HepG2 (cell line): ENCODE results near the gene ABCC1. TPM values are rescaled to one million over a fixed set of nuclear protein-coding genes. Genes with fewer than 3 reads are reported as not detected.

ENCODE experiments used
- CCAR2 ChIP-seq: fragments of 200-400 bp; formaldehyde crosslinking; optimal IDR thresholded peaks from 2 replicates; pipeline ENCODE3; 2018; ENCODE audit warnings: low read depth, mild to moderate bottlenecking, low read length, moderate library complexity
- CEBPG ChIP-seq: IDR thresholded peaks from 2 replicates; pipeline ENCODE4 v1.6.1; 2016
- KLF16 ChIP-seq, 2 experiments: sonication (generic) in 1 of 2; formaldehyde crosslinking in 1 of 2; IDR thresholded peaks; 2 replicates each; pipeline versions ENCODE4 v1.6.1 to v1.8.0; 2016 to 2023; ENCODE audit warnings: missing genetic modification reagents in 2 of 2, missing compliant biosample characterization in 1 of 2
- NR2C2 ChIP-seq: sonication (generic); formaldehyde crosslinking; IDR thresholded peaks from 2 replicates; pipeline ENCODE4 v1.4.0; 2020; ENCODE audit warnings: missing genetic modification reagents, mild to moderate bottlenecking, moderate library complexity, borderline replicate concordance
- POLR2A ChIP-seq, 2 experiments: IDR thresholded peaks; 2 replicates each; pipeline ENCODE4 v1.6.1; 2011; ENCODE audit warnings: low read depth in 2 of 2, low read length in 2 of 2, mild to moderate bottlenecking in 1 of 2, moderate library complexity in 1 of 2; ENCODE audit not compliant: insufficient read depth in 1 of 2
- SAP130 ChIP-seq: IDR thresholded peaks from 2 replicates; pipeline ENCODE4 v1.6.1; 2016; ENCODE audit warnings: low read depth
- TFE3 ChIP-seq: IDR thresholded peaks from 2 replicates; pipeline ENCODE4 v1.6.1; 2016
- U2AF2 ChIP-seq: fragments of 200-400 bp; formaldehyde crosslinking; IDR thresholded peaks from 2 replicates; pipeline ENCODE4 v1.6.1; 2017; ENCODE audit warnings: low read depth, mild to moderate bottlenecking, low read length
- ZBTB25 ChIP-seq: IDR thresholded peaks from 2 replicates; pipeline ENCODE4 v1.6.1; 2018; ENCODE audit warnings: missing genetic modification reagents
- ZGPAT ChIP-seq: IDR thresholded peaks from 2 replicates; pipeline ENCODE4 v1.6.1; 2016; ENCODE audit warnings: mild to moderate bottlenecking
- ZNF124 ChIP-seq: sonication (generic); formaldehyde crosslinking; IDR thresholded peaks from 2 replicates; pipeline ENCODE4 v1.4.0; 2020; ENCODE audit warnings: missing genetic modification reagents
- ZNF224 ChIP-seq: sonication (generic); formaldehyde crosslinking; IDR thresholded peaks from 2 replicates; pipeline ENCODE4 v1.5.0; 2020; ENCODE audit warnings: mild to moderate bottlenecking, missing genetic modification reagents
- ZNF503 ChIP-seq: sonication (generic); formaldehyde crosslinking; IDR thresholded peaks from 2 replicates; pipeline ENCODE4 v1.4.0; 2020; ENCODE audit warnings: missing genetic modification reagents
- polyA plus RNA-seq, 8 experiments: library from polyadenylated mRNA; depleted of rRNA in 3 of 8; stranded (reverse) in 7 of 8; unstranded in 1 of 8; fragments of >200 nt; fragmentation: Illumina TruSeq in 4 of 8; extraction: Trizol in 4 of 8; gene quantifications; 2 replicates each; pipeline versions ENCODE4 v1.2.1 to v1.2.3, GENCODE V29; 2011 to 2016; ENCODE audit warnings: low read depth in 4 of 8, missing spikeins in 1 of 8, mixed read lengths in 1 of 8; ENCODE audit not compliant: insufficient read depth in 1 of 8
- total RNA-seq, 5 experiments: library from RNA; depleted of rRNA; stranded (reverse); fragments of >200 nt; fragmentation: Illumina TruSeq; extraction: Trizol; gene quantifications; 2 replicates each; pipeline ENCODE4 v1.2.3, GENCODE V29; 2016; ENCODE audit warnings: low read depth in 1 of 5

ABCC1 gene
- total and polyA plus RNA-seq, 2 of the 13 experiments (the other 11 are each of a cell fraction or from before 2014, with no cell fraction given) = 13.0 to 30.6 TPM

GRCh38 chr16:15951852-15952251 is 2.4 kb downstream of the ABCC1 start (continued):
- 0 out of 2 replicates have a peak, but pooled peaks have one; percentile 19 for TF ChIP-seq ZNF124 (CRISPR knock-in tag)
- peak; percentile 42 for TF ChIP-seq ZBTB25 (CRISPR knock-in tag)
- TF ChIP-seq CCAR2 = no peak
- 0 out of 4 replicates have a peak, but pooled peaks of 1 of the 2 experiments have one; percentile 35 for TF ChIP-seq POLR2A (IDR thresholded peaks at IDR 0.05; ENCODE audit: insufficient read depth in 1 of 2, low read depth in 2 of 2, low read length in 2 of 2)
- no peak for TF ChIP-seq ZNF503 (CRISPR knock-in tag)
- TF ChIP-seq NR2C2 (CRISPR knock-in tag) = peak; percentile 6; the same call in 1 of the 2 replicates
- TF ChIP-seq CEBPG (CRISPR knock-in tag) = 0 out of 2 replicates have a peak, but pooled peaks have one; percentile 8
- peak; percentile 9; the same call in 1 of the 2 replicates for TF ChIP-seq SAP130 (CRISPR knock-in tag)
- TF ChIP-seq KLF16 (CRISPR knock-in tag; IDR thresholded peaks at IDR 0.05) = peak in 1 of 2 experiments; percentile 52; a peak in 1 of 4 replicates
- no peak for TF ChIP-seq TFE3 (CRISPR knock-in tag)
- TF ChIP-seq ZNF224 (CRISPR knock-in tag) = 0 out of 2 replicates have a peak, but pooled peaks have one; percentile 48
- no peak for TF ChIP-seq U2AF2
- TF ChIP-seq ZGPAT (CRISPR knock-in tag) = peak; percentile 57; the same call in 1 of the 2 replicates
